Hepatocyte (in vitro differentiated cells): ENCODE results near the gene TBX18. TPM values are rescaled to one million over a fixed set of nuclear protein-coding genes. Genes with fewer than 3 reads are reported as not detected.

Experiments
- DNase-seq: peaks from one replicate; pipeline ENCODE4 v3.0.0-alpha.2; 2016; ENCODE audit warnings: low spot score
- H2AFZ ChIP-seq: fragments of 200-600 bp; sonication (generic); 2 replicates; pipeline ENCODE4 v1.6.0; 2016; ENCODE audit warnings: antibody characterized with exemption, mild to moderate bottlenecking
- H3K27ac ChIP-seq: fragments of 200-600 bp; sonication (generic); 2 replicates; pipeline ENCODE4 v1.5.1; 2016; ENCODE audit warnings: mild to moderate bottlenecking
- H3K27me3 ChIP-seq: fragments of 200-600 bp; sonication (generic); 2 replicates; pipeline ENCODE4 v1.6.1; 2016
- H3K36me3 ChIP-seq: fragments of 200-600 bp; sonication (generic); replicated peaks from 2 replicates; pipeline ENCODE4 v1.5.1; 2016; ENCODE audit warnings: low read depth; ENCODE audit not compliant: insufficient read depth
- H3K4me1 ChIP-seq: fragments of 200-600 bp; sonication (generic); 2 replicates; pipeline ENCODE4 v1.5.1; 2016; ENCODE audit warnings: mild to moderate bottlenecking, moderate library complexity; ENCODE audit not compliant: insufficient read depth
- H3K4me2 ChIP-seq: fragments of 200-600 bp; sonication (generic); 2 replicates; pipeline ENCODE4 v1.6.0; 2016
- H3K4me3 ChIP-seq: fragments of 200-600 bp; sonication (generic); 2 replicates; pipeline ENCODE4 v1.5.1; 2016; ENCODE audit warnings: mild to moderate bottlenecking
- H3K79me2 ChIP-seq: fragments of 200-600 bp; sonication (generic); 2 replicates; pipeline ENCODE4 v1.6.0; 2017; ENCODE audit warnings: mild to moderate bottlenecking
- H3K9me2 ChIP-seq: fragments of 200-600 bp; sonication (generic); replicated peaks from 2 replicates; pipeline ENCODE4 v1.6.0; 2017; ENCODE audit warnings: mild to moderate bottlenecking; ENCODE audit not compliant: insufficient read depth
- H3K9me3 ChIP-seq: fragments of 200-600 bp; sonication (generic); 2 replicates; pipeline ENCODE4 v1.5.1; 2016; ENCODE audit warnings: low read depth, mild to moderate bottlenecking
- H4K20me1 ChIP-seq: fragments of 200-600 bp; sonication (generic); 2 replicates; pipeline ENCODE4 v1.6.0; 2016; ENCODE audit warnings: mild to moderate bottlenecking; ENCODE audit not compliant: insufficient read depth, poor library complexity, severe bottlenecking
- EZH2 ChIP-seq: fragments of 200-600 bp; sonication (generic); IDR thresholded peaks from 2 replicates; pipeline ENCODE4 v1.6.1; 2016; ENCODE audit warnings: antibody characterized with exemption, mild to moderate bottlenecking, borderline replicate concordance
- EZH2phosphoT487 ChIP-seq: fragments of 200-600 bp; sonication (generic); IDR thresholded peaks from one replicate; pipeline ENCODE4 v1.6.1; 2018; ENCODE audit warnings: antibody characterized with exemption, mild to moderate bottlenecking, low read depth, moderate library complexity; ENCODE audit not compliant: unreplicated experiment, severe bottlenecking
- WGBS: methylation state at CpG from one replicate; pipeline ENCODE4 v1.1.6; 2016; ENCODE audit warnings: low lambda C conversion rate; ENCODE audit errors: missing lambda C conversion rate; 5-methylcytosine and 5-hydroxymethylcytosine counted together
- polyA plus RNA-seq: library from polyadenylated mRNA; unstranded; fragments of >200 nt; fragmentation: Nextera tagmentation; extraction: Ambion mirVana; gene quantifications from 2 replicates; pipeline ENCODE4 v1.2.1, GENCODE V29; 2016
- total RNA-seq: library from RNA; depleted of rRNA; stranded (reverse); fragments of >200 nt; gene quantifications from 2 replicates; pipeline ENCODE4 v1.2.3, GENCODE V29; 2014
- TF ChIP-seq, protein P1 (sequence below): fragments of 200-600 bp; sonication (generic); IDR thresholded peaks from 2 replicates; pipeline ENCODE4 v1.5.1; 2016; ENCODE audit warnings: antibody characterized with exemption, mild to moderate bottlenecking; ENCODE audit not compliant: poor library complexity

Gene TBX18
- total and polyA plus RNA-seq, 2 experiments from 2014 or later: 0.37 to 1.3 TPM

DNA sequence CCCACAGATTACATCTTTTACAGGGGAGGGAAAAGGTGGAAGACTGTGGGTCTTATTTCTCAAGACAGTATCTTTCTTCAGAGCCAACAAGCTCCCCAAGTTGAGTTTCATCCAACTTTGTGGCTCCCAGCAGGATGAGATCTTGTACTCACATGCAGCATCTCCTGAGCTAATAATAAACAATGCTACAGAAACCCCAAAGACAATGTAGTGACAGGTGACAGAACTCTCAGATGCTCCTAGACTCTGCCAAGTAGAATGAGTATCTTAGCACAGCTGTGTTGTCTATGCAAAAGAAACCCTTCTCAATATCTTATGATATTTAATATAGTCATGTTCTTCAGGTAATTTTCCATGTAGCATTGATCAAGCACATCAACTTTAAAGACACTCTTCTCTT, 90.0 kb downstream of the TBX18 start:
- H2AFZ ChIP-seq: no peak overlapping the region
- no peak overlapping the region for H3K4me2 ChIP-seq
- H3K4me1 ChIP-seq: no peaks in the 10 kb centered on the region
- H3K36me3 ChIP-seq: no peaks in the 10 kb centered on the region
- H3K27me3 ChIP-seq: no peaks in the 10 kb centered on the region
- no peaks in the 10 kb centered on the region for H3K9me3 ChIP-seq
- no peak for DNase-seq
- H3K79me2 ChIP-seq: no peaks in the 10 kb centered on the region
- no peak overlapping the region for H3K27ac ChIP-seq
- H3K9me2 ChIP-seq: no peaks in the 10 kb centered on the region
- no peaks in the 10 kb centered on the region for H4K20me1 ChIP-seq
- H3K4me3 ChIP-seq: no peak overlapping the region
- no peak for TF ChIP-seq EZH2phosphoT487
- no peak for TF ChIP-seq EZH2
- TF ChIP-seq, protein P1, sequence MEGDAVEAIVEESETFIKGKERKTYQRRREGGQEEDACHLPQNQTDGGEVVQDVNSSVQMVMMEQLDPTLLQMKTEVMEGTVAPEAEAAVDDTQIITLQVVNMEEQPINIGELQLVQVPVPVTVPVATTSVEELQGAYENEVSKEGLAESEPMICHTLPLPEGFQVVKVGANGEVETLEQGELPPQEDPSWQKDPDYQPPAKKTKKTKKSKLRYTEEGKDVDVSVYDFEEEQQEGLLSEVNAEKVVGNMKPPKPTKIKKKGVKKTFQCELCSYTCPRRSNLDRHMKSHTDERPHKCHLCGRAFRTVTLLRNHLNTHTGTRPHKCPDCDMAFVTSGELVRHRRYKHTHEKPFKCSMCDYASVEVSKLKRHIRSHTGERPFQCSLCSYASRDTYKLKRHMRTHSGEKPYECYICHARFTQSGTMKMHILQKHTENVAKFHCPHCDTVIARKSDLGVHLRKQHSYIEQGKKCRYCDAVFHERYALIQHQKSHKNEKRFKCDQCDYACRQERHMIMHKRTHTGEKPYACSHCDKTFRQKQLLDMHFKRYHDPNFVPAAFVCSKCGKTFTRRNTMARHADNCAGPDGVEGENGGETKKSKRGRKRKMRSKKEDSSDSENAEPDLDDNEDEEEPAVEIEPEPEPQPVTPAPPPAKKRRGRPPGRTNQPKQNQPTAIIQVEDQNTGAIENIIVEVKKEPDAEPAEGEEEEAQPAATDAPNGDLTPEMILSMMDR: no peak

DNA sequence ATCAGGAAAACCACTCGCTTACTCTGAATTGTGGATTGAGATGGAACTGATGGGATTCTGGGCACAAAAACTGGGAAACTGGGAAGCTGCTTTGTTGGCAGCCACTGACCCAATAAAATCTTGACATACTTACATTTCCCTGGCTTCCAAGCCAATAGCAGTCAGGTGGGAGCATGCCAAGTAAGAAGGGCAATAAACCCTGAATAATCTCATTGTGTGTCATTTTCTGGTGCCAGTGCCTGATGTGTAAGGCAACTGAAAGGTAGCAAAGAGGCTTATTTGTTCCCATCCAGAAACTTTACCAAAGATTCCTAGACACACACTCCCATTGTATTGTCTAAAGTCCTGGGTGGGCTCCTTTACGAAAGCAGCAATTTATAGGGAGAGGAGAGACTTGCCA, 93.2 kb downstream of the TBX18 start:
- Histone ChIP-seq H2AFZ (no peak overlapping the region), H3K4me2 (no peak overlapping the region), H3K9me3 (no peaks in the 10 kb centered on the region), H3K79me2 (no peaks in the 10 kb centered on the region), H3K4me1 (no peaks in the 10 kb centered on the region), H3K4me3 (no peak overlapping the region), H3K9me2 (no peaks in the 10 kb centered on the region), H4K20me1 (no peaks in the 10 kb centered on the region), H3K27me3 (no peaks in the 10 kb centered on the region), H3K36me3 (no peaks in the 10 kb centered on the region), H3K27ac (peak overlapping the region; percentile 56)
- WGBS: 86% methylated on average over 2 of the region's 2 CpGs
- TF ChIP-seq, protein P1: no peak
- no peak for TF ChIP-seq EZH2phosphoT487
- no peak for TF ChIP-seq EZH2
- DNase-seq: peak; percentile 26

DNA sequence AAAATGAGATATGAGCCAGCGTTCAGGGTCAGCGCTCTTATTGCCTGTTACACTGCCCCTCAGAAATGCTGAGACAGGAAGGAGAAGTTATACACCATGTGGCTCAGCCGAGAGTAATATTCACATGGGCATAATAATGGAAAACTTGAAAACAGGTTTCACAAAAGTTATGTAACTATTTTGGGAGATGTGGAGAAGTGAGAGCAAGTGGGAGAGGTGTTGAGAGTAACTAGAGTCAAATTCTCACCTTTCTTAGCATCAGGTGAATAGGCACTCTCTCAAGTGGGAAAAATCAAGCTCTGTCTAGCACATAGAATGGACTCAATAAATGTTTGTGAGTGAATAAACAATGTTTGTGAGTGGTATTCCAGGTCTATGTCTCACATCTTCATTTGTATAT, 94.5 kb downstream of the TBX18 start:
- no peak overlapping the region for H3K4me3 ChIP-seq

More for the DNA sequence above, 94.5 kb downstream of the TBX18 start:
- Histone ChIP-seq H3K9me2 (no peaks in the 10 kb centered on the region), H2AFZ (no peak overlapping the region), H3K4me2 (no peak overlapping the region), H3K27me3 (no peaks in the 10 kb centered on the region), H4K20me1 (no peaks in the 10 kb centered on the region), H3K9me3 (no peaks in the 10 kb centered on the region), H3K36me3 (no peaks in the 10 kb centered on the region), H3K4me1 (no peaks in the 10 kb centered on the region), H3K27ac (no peak overlapping the region), H3K79me2 (no peaks in the 10 kb centered on the region)
- 95% methylated on average over 3 of the region's 3 CpGs for WGBS
- no peak for TF ChIP-seq EZH2phosphoT487
- TF ChIP-seq, protein P1: no peak
- no peak for TF ChIP-seq EZH2
- DNase-seq: no peak
